ENCODE measurements around the gene PITX1.

Gene PITX1

GRCh38 chr5:135047347-135047695, 13.3 kb upstream of the PITX1 start:
- H4K91ac ChIP-seq (ENCODE audit: low read length), result no peak overlapping the region
- no peak overlapping the region for H3K4me2 ChIP-seq (ENCODE audit: low read length, poor library complexity, severe bottlenecking)
- DNase-seq, result no peak
- H3K9me3 ChIP-seq (ENCODE audit: control insufficient read depth, low read length), result no peaks in the 10 kb centered on the region
- no peak overlapping the region for H4K8ac ChIP-seq (ENCODE audit: low read length)
- no peak overlapping the region for H3K9ac ChIP-seq (ENCODE audit: low read length)
- no peak overlapping the region for H2BK12ac ChIP-seq (ENCODE audit: low read length in 2 of 2)
- H2AFZ ChIP-seq (ENCODE audit: low read depth, low read length), result no peak overlapping the region
- no peaks in the 10 kb centered on the region for H3K79me1 ChIP-seq (replicated peaks; ENCODE audit: low read length, poor library complexity, severe bottlenecking)
- H3K4ac ChIP-seq (ENCODE audit: low read depth in 1 of 2, low read length in 2 of 2), result no peak overlapping the region
- no peak overlapping the region for H2BK15ac ChIP-seq (ENCODE audit: low read depth, poor library complexity, severe bottlenecking)
- no peak overlapping the region for H3K18ac ChIP-seq (ENCODE audit: low read depth in 1 of 2, low read length in 2 of 2)
- no peak overlapping the region for H2AK5ac ChIP-seq (ENCODE audit: low read length, severe bottlenecking)
- 79% methylated on average over 2 of the region's 2 CpGs for WGBS
- peaks cover 4% of the 10 kb centered on the region for H3K4me1 ChIP-seq (ENCODE audit: control insufficient read depth, insufficient read depth, low read depth, low read length)
- H3K27me3 ChIP-seq (ENCODE audit: control insufficient read depth in 1 of 2, insufficient read depth in 1 of 2, low read length in 2 of 2), result peaks cover 99 to 100% of the 10 kb centered on the region in 2 experiments
- peak overlapping the region in 1 of 2 experiments; percentile 35 for H3K14ac ChIP-seq (ENCODE audit: low read length in 2 of 2)
- no peak overlapping the region for H2BK5ac ChIP-seq (ENCODE audit: low read depth, low read length, poor library complexity, severe bottlenecking)
- H3K23ac ChIP-seq (ENCODE audit: low read length in 2 of 2), result no peak overlapping the region
- H2BK120ac ChIP-seq (ENCODE audit: low read depth, low read length), result no peak overlapping the region
- no peak overlapping the region for H3K27ac ChIP-seq (ENCODE audit: low read length, poor library complexity, severe bottlenecking)
- no peak overlapping the region for H3K4me3 ChIP-seq (ENCODE audit: insufficient read depth in 1 of 2, low read depth in 1 of 2, low read length in 2 of 2)
- H3K36me3 ChIP-seq (ENCODE audit: control insufficient read depth in 1 of 2, insufficient read depth in 2 of 2, low read depth in 1 of 2, low read length in 2 of 2), result no peaks in the 10 kb centered on the region

GRCh38 chr5:135046661-135047346, 12.8 kb upstream of the PITX1 start:
- peaks cover 99 to 100% of the 10 kb centered on the region in 2 experiments for H3K27me3 ChIP-seq (ENCODE audit: control insufficient read depth in 1 of 2, insufficient read depth in 1 of 2, low read length in 2 of 2)
- no peak overlapping the region for H2BK15ac ChIP-seq (ENCODE audit: low read depth, poor library complexity, severe bottlenecking)
- no peak overlapping the region for H3K14ac ChIP-seq (ENCODE audit: low read length in 2 of 2)
- no peak overlapping the region for H3K4ac ChIP-seq (ENCODE audit: low read depth in 1 of 2, low read length in 2 of 2)
- H2BK5ac ChIP-seq (ENCODE audit: low read depth, low read length, poor library complexity, severe bottlenecking), result no peak overlapping the region
- no peak overlapping the region for H3K27ac ChIP-seq (ENCODE audit: low read length, poor library complexity, severe bottlenecking)
- no peak overlapping the region for H3K18ac ChIP-seq (ENCODE audit: low read depth in 1 of 2, low read length in 2 of 2)
- no peak overlapping the region for H3K4me3 ChIP-seq (ENCODE audit: insufficient read depth in 1 of 2, low read depth in 1 of 2, low read length in 2 of 2)
- DNase-seq, result no peak
- WGBS, result 90% methylated on average over 5 of the region's 5 CpGs
- no peak overlapping the region for H4K91ac ChIP-seq (ENCODE audit: low read length)
- H3K79me1 ChIP-seq (replicated peaks; ENCODE audit: low read length, poor library complexity, severe bottlenecking), result no peaks in the 10 kb centered on the region
- peaks cover 4% of the 10 kb centered on the region for H3K4me1 ChIP-seq (ENCODE audit: control insufficient read depth, insufficient read depth, low read depth, low read length)
- no peak overlapping the region for H2AK5ac ChIP-seq (ENCODE audit: low read length, severe bottlenecking)
- H3K23ac ChIP-seq (ENCODE audit: low read length in 2 of 2), result no peak overlapping the region
- no peak overlapping the region for H2BK12ac ChIP-seq (ENCODE audit: low read length in 2 of 2)
- no peak overlapping the region for H2AFZ ChIP-seq (ENCODE audit: low read depth, low read length)
- H3K36me3 ChIP-seq (ENCODE audit: control insufficient read depth in 1 of 2, insufficient read depth in 2 of 2, low read depth in 1 of 2, low read length in 2 of 2), result no peaks in the 10 kb centered on the region
- no peak overlapping the region for H3K4me2 ChIP-seq (ENCODE audit: low read length, poor library complexity, severe bottlenecking)
- H3K9ac ChIP-seq (ENCODE audit: low read length), result no peak overlapping the region
- H2BK120ac ChIP-seq (ENCODE audit: low read depth, low read length), result no peak overlapping the region
- H4K8ac ChIP-seq (ENCODE audit: low read length), result no peak overlapping the region
- no peaks in the 10 kb centered on the region for H3K9me3 ChIP-seq (ENCODE audit: control insufficient read depth, low read length)

- H3K14ac ChIP-seq (ENCODE audit: low read length in 2 of 2), result no peak overlapping the region
- H3K4me1 ChIP-seq (ENCODE audit: control insufficient read depth, insufficient read depth, low read depth, low read length), result peaks cover 10% of the 10 kb centered on the region
- no peaks in the 10 kb centered on the region for H3K9me3 ChIP-seq (ENCODE audit: control insufficient read depth, low read length)
- no peak overlapping the region for H3K4me3 ChIP-seq (ENCODE audit: insufficient read depth in 1 of 2, low read depth in 1 of 2, low read length in 2 of 2)
- no peak overlapping the region for H3K18ac ChIP-seq (ENCODE audit: low read depth in 1 of 2, low read length in 2 of 2)
- H3K9ac ChIP-seq (ENCODE audit: low read length), result no peak overlapping the region
- H4K8ac ChIP-seq (ENCODE audit: low read length), result no peak overlapping the region
- H2AK5ac ChIP-seq (ENCODE audit: low read length, severe bottlenecking), result no peak overlapping the region
- no peak overlapping the region for H2BK15ac ChIP-seq (ENCODE audit: low read depth, poor library complexity, severe bottlenecking)
- H3K27me3 ChIP-seq (ENCODE audit: control insufficient read depth in 1 of 2, insufficient read depth in 1 of 2, low read length in 2 of 2), result peaks cover 99 to 100% of the 10 kb centered on the region in 2 experiments
- H2BK12ac ChIP-seq (ENCODE audit: low read length in 2 of 2), result no peak overlapping the region
- no peak overlapping the region for H3K27ac ChIP-seq (ENCODE audit: low read length, poor library complexity, severe bottlenecking)
- no peak overlapping the region for H3K4me2 ChIP-seq (ENCODE audit: low read length, poor library complexity, severe bottlenecking)
- H3K79me1 ChIP-seq (replicated peaks; ENCODE audit: low read length, poor library complexity, severe bottlenecking), result no peaks in the 10 kb centered on the region
- no peak overlapping the region for H2BK120ac ChIP-seq (ENCODE audit: low read depth, low read length)
- no peak overlapping the region for H3K23ac ChIP-seq (ENCODE audit: low read length in 2 of 2)
- no peak overlapping the region for H3K4ac ChIP-seq (ENCODE audit: low read depth in 1 of 2, low read length in 2 of 2)
- H3K36me3 ChIP-seq (ENCODE audit: control insufficient read depth in 1 of 2, insufficient read depth in 2 of 2, low read depth in 1 of 2, low read length in 2 of 2), result no peaks in the 10 kb centered on the region
- no peak overlapping the region for H4K91ac ChIP-seq (ENCODE audit: low read length)
- no peak overlapping the region for H2AFZ ChIP-seq (ENCODE audit: low read depth, low read length)
- no peak overlapping the region for H2BK5ac ChIP-seq (ENCODE audit: low read depth, low read length, poor library complexity, severe bottlenecking)
- DNase-seq, result no peak
These were observed 11.5 kb upstream of the PITX1 start for GRCh38 chr5:135045488-135045887.

GRCh38 chr5:135042595-135042994, 8.6 kb upstream of the PITX1 start:
- H3K4me1 ChIP-seq (ENCODE audit: control insufficient read depth, insufficient read depth, low read depth, low read length), result peaks cover 15% of the 10 kb centered on the region
- no peaks in the 10 kb centered on the region for H3K36me3 ChIP-seq (ENCODE audit: control insufficient read depth in 1 of 2, insufficient read depth in 2 of 2, low read depth in 1 of 2, low read length in 2 of 2)
- H2BK12ac ChIP-seq (ENCODE audit: low read length in 2 of 2), result no peak overlapping the region
- H2AK5ac ChIP-seq (ENCODE audit: low read length, severe bottlenecking), result no peak overlapping the region
- no peak overlapping the region for H2AFZ ChIP-seq (ENCODE audit: low read depth, low read length)
- DNase-seq, result no peak
- no peak overlapping the region for H3K4me2 ChIP-seq (ENCODE audit: low read length, poor library complexity, severe bottlenecking)
- H4K8ac ChIP-seq (ENCODE audit: low read length), result no peak overlapping the region
- H2BK15ac ChIP-seq (ENCODE audit: low read depth, poor library complexity, severe bottlenecking), result no peak overlapping the region
- H4K91ac ChIP-seq (ENCODE audit: low read length), result no peak overlapping the region
- WGBS, result 100% methylated on average over 1 of the region's 1 CpG
- H3K4me3 ChIP-seq (ENCODE audit: insufficient read depth in 1 of 2, low read depth in 1 of 2, low read length in 2 of 2), result no peak overlapping the region
- H3K27me3 ChIP-seq (ENCODE audit: control insufficient read depth in 1 of 2, insufficient read depth in 1 of 2, low read length in 2 of 2), result peaks cover 96 to 99% of the 10 kb centered on the region in 2 experiments
- no peak overlapping the region for H3K27ac ChIP-seq (ENCODE audit: low read length, poor library complexity, severe bottlenecking)
- no peak overlapping the region for H3K18ac ChIP-seq (ENCODE audit: low read depth in 1 of 2, low read length in 2 of 2)
- no peak overlapping the region for H3K9ac ChIP-seq (ENCODE audit: low read length)
- no peak overlapping the region for H3K23ac ChIP-seq (ENCODE audit: low read length in 2 of 2)
- H3K14ac ChIP-seq (ENCODE audit: low read length in 2 of 2), result no peak overlapping the region
- H3K4ac ChIP-seq (ENCODE audit: low read depth in 1 of 2, low read length in 2 of 2), result no peak overlapping the region
- H2BK120ac ChIP-seq (ENCODE audit: low read depth, low read length), result no peak overlapping the region
- no peaks in the 10 kb centered on the region for H3K79me1 ChIP-seq (replicated peaks; ENCODE audit: low read length, poor library complexity, severe bottlenecking)
- H2BK5ac ChIP-seq (ENCODE audit: low read depth, low read length, poor library complexity, severe bottlenecking), result no peak overlapping the region
- H3K9me3 ChIP-seq (ENCODE audit: control insufficient read depth, low read length), result no peaks in the 10 kb centered on the region
